Measurements from ENCODE around the gene LDHB.

GRCh38 chr12:21649034-21649433 is 8.6 kb downstream of the LDHB start:
- TF ChIP-seq POLR2AphosphoS5 (IDR thresholded peaks at IDR 0.05): peak; percentile 19
- TF ChIP-seq, protein P1, sequence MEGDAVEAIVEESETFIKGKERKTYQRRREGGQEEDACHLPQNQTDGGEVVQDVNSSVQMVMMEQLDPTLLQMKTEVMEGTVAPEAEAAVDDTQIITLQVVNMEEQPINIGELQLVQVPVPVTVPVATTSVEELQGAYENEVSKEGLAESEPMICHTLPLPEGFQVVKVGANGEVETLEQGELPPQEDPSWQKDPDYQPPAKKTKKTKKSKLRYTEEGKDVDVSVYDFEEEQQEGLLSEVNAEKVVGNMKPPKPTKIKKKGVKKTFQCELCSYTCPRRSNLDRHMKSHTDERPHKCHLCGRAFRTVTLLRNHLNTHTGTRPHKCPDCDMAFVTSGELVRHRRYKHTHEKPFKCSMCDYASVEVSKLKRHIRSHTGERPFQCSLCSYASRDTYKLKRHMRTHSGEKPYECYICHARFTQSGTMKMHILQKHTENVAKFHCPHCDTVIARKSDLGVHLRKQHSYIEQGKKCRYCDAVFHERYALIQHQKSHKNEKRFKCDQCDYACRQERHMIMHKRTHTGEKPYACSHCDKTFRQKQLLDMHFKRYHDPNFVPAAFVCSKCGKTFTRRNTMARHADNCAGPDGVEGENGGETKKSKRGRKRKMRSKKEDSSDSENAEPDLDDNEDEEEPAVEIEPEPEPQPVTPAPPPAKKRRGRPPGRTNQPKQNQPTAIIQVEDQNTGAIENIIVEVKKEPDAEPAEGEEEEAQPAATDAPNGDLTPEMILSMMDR (IDR thresholded peaks at IDR 0.05; ENCODE audit: poor library complexity, severe bottlenecking): no peak
- no peak for TF ChIP-seq EP300 (conservative IDR thresholded peaks at IDR 0.05; ENCODE audit: poor library complexity, severe bottlenecking)
